Mucosa of descending colon (tissue), 3 donors: ENCODE results near the gene LRRC34. TPM values are rescaled to one million over a fixed set of nuclear protein-coding genes. Genes with fewer than 3 reads are reported as not detected.

ENCODE experiments used
- ATAC-seq: fragments of 200-7000 bp; cut with Tn5 transposase; one replicate; pipeline ENCODE4 v1.9.1; 2020; ENCODE audit warnings: mild to moderate bottlenecking, moderate library complexity
- DNase-seq, 3 donors: peaks; one replicate each; pipeline ENCODE4 v3.0.0-alpha.2; 2020
- H3K36me3 ChIP-seq: fragments of 200-600 bp; one replicate; pipeline ENCODE4 v1.8.0; 2021; ENCODE audit warnings: low read depth, mild to moderate bottlenecking
- H3K4me1 ChIP-seq: fragments of 200-600 bp; one replicate; pipeline ENCODE4 v1.8.0; 2021; ENCODE audit warnings: low read depth, mild to moderate bottlenecking
- H3K4me3 ChIP-seq: fragments of 200-600 bp; one replicate; pipeline ENCODE4 v1.8.0; 2021; ENCODE audit warnings: mild to moderate bottlenecking
- H3K9me3 ChIP-seq: fragments of 200-600 bp; one replicate; pipeline ENCODE4 v1.8.0; 2021; ENCODE audit warnings: mild to moderate bottlenecking
- CTCF ChIP-seq: fragments of 200-600 bp; IDR thresholded peaks from one replicate; pipeline ENCODE4 v1.8.0; 2022; ENCODE audit warnings: antibody characterized with exemption, mild to moderate bottlenecking
- intact Hi-C, 2 donors: fragments of 100-400 bp; cut with DNase I in 1 of 2; cut with micrococcal nuclease in 1 of 2; formaldehyde crosslinking; loops; one replicate each; pipeline versions ENCODE4 v1.11.0 to v1.11.1; 2022; cut with DNase I, micrococcal nuclease
- total RNA-seq, 3 donors: library from RNA; stranded (reverse); fragmentation: NEBNext Ultra II Directional in 2 of 3; extraction: Animal tissue kit (Norgen Biotek cat#: 25700) in 2 of 3; gene quantifications; one replicate each; pipeline versions ENCODE4 v1.2.1 to v1.2.4, GENCODE V29; 2021 to 2023
- donor health status: DM: no; HTN: no; CAD: no; lungs with moderate emphysema.
- donor health status: DM: no; HTN: no; CAD: no.
- donor health status: DM: no; HTN: yes; CAD: no.

LRRC34 gene
- total RNA-seq, 3 donors from 2014 or later: 0.49 to 1.6 (median 0.67) TPM

- DNase-seq (no peak), ATAC-seq (no peak)
- no peaks in the 10 kb centered on the region for H3K9me3 ChIP-seq
- intact Hi-C loops: no loop called here
- TF ChIP-seq CTCF: no peak
- H3K4me1 ChIP-seq: no peaks in the 10 kb centered on the region
- H3K36me3 ChIP-seq: no peaks in the 10 kb centered on the region
- H3K4me3 ChIP-seq: no peak overlapping the region
Measured at GRCh38 chr3:169838511-169839030, 25.9 kb upstream of the LRRC34 start.

DNA sequence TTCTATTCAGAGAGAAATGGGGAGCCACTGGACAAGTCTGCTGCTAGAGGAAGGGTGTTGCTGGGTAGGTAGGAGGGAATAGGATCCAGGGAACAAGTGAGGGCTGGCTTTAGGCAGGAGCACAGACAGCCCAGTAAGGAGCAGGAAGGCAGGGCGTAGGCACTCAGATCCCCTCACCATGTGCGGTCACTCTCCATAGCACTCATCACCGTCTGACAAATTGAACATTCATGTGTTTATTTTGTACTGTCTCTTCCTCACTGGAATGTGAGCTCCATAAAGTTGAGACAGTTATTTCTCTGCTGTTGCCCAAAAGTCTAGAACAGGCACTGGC is 24.2 kb upstream of the LRRC34 start:
- TF ChIP-seq CTCF: no peak
- DNase-seq (no peak), ATAC-seq (no peak)
- H3K36me3 ChIP-seq: no peaks in the 10 kb centered on the region
- intact Hi-C loops: no loop called here
- H3K9me3 ChIP-seq: no peaks in the 10 kb centered on the region
- no peaks in the 10 kb centered on the region for H3K4me1 ChIP-seq
- no peak overlapping the region for H3K4me3 ChIP-seq

DNA sequence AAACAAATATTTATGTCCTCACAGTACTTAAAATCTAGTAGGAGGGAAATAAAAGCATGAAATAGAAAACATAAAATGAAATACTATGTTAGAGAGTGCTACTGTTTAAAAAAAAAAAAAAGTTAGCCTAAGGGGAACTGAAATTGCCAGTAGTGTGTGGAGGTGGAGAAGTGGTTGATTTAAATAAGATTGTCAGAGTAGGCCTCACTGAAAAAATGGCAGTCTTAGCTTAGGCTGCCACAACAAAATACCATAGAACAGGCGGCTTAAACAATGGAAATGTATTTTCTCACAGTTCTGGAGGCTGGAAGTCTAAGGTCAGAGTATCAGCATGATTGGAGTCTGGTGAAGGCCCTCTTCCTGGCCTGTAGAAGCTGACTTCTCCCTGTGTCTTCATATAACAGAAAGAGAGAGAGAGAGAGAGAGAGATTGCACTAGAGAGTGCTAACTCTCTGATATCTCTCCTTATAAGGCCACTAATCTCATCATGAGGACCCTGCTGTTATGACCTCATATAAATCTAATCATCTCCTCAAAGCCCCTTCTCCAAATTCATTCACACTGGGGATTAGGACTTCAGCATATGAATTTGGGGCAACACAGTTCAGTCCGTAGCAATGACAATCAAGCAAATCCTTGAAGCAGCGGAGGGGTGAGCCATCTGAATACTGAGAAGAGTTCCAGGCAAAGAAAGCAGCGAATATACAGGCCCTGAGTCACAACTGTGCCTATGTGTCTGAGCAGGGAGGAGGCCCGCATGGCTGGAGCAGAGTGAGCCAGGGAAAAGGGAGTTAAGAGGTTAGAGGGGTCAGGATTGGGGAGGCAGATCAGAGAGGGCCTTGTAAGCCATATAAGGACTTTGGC is 23.6 kb upstream of the LRRC34 start:
- ATAC-seq (no peak), DNase-seq (no peak)
- no peak for TF ChIP-seq CTCF
- H3K36me3 ChIP-seq: no peaks in the 10 kb centered on the region
- no peaks in the 10 kb centered on the region for H3K4me1 ChIP-seq
- intact Hi-C loops: no loop called here
- H3K9me3 ChIP-seq: no peaks in the 10 kb centered on the region
- H3K4me3 ChIP-seq: no peak overlapping the region

DNA sequence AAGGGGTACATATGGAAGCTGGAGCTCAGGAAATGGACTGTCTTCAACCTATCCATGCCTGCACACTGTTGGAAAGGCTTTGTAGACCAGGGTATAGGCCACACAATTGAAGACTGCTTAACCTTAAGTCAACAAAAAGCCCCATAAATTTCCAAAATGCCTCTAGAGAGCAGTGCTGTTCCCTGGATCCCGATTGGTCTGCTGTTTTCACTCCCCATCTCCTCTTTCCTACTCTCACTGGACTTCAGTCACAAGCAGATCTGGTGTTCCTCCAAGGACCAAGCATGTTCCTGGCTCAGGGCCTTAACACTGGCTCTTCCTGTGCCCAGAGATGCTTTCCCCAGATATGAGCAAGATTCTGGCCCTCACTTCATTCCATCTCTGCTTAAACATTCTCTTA is 22.8 kb upstream of the LRRC34 start:
- peak; percentile 31 for ATAC-seq
- no peak for TF ChIP-seq CTCF
- Histone ChIP-seq H3K4me1 (no peaks in the 10 kb centered on the region), H3K9me3 (no peaks in the 10 kb centered on the region), H3K4me3 (no peak overlapping the region), H3K36me3 (no peaks in the 10 kb centered on the region)
- intact Hi-C loops: no loop called here
- DNase-seq: no peak

- intact Hi-C loops: no loop called here
- no peak for ATAC-seq
- no peak overlapping the region for H3K4me3 ChIP-seq
- no peaks in the 10 kb centered on the region for H3K4me1 ChIP-seq
- no peaks in the 10 kb centered on the region for H3K9me3 ChIP-seq
- no peak for TF ChIP-seq CTCF
- H3K36me3 ChIP-seq: no peaks in the 10 kb centered on the region
- DNase-seq: no peak
Measured at GRCh38 chr3:169827712-169828111, 15.0 kb upstream of the LRRC34 start.
